HCT116 (cell line): ENCODE results near the gene MYDGF.

ENCODE experiments used
- ATF3 ChIP-seq: IDR thresholded peaks from 2 replicates; pipeline ENCODE4 v1.6.1; 2012
- CEBPB ChIP-seq: IDR thresholded peaks from 2 replicates; pipeline ENCODE4 v1.6.1; 2012; ENCODE audit warnings: low read depth
- POLR2A ChIP-seq: IDR thresholded peaks from 2 replicates; pipeline ENCODE4 v1.7.0; 2011; ENCODE audit warnings: borderline replicate concordance; ENCODE audit not compliant: insufficient read depth, insufficient read length; ENCODE audit errors: extremely low read depth
- RAD21 ChIP-seq: IDR thresholded peaks from 2 replicates; pipeline ENCODE4 v1.6.1; 2012; ENCODE audit warnings: low read depth, mild to moderate bottlenecking
- TF ChIP-seq, protein P1 (sequence below), 3 experiments: fragments of 200-600 bp in 1 of 3; sonication (generic) in 1 of 3; IDR thresholded peaks in 2 of 3; conservative IDR thresholded peaks in 1 of 3; 2 replicates each; pipeline ENCODE4 v1.5.1; 2012 to 2017; ENCODE audit warnings: low read depth in 2 of 3, low read length in 2 of 3, antibody characterized with exemption in 1 of 3, borderline replicate concordance in 1 of 3, control low read depth in 1 of 3, mild to moderate bottlenecking in 1 of 3, mixed read lengths in 1 of 3, mixed run types in 1 of 3, moderate library complexity in 1 of 3; ENCODE audit not compliant: insufficient read depth in 1 of 3

GRCh38 chr19:4699826-4700692, 29.9 kb upstream of the MYDGF start:
- TF ChIP-seq POLR2A: no peak
- no peak for TF ChIP-seq ATF3
- TF ChIP-seq CEBPB: no peak
- TF ChIP-seq, protein P1, sequence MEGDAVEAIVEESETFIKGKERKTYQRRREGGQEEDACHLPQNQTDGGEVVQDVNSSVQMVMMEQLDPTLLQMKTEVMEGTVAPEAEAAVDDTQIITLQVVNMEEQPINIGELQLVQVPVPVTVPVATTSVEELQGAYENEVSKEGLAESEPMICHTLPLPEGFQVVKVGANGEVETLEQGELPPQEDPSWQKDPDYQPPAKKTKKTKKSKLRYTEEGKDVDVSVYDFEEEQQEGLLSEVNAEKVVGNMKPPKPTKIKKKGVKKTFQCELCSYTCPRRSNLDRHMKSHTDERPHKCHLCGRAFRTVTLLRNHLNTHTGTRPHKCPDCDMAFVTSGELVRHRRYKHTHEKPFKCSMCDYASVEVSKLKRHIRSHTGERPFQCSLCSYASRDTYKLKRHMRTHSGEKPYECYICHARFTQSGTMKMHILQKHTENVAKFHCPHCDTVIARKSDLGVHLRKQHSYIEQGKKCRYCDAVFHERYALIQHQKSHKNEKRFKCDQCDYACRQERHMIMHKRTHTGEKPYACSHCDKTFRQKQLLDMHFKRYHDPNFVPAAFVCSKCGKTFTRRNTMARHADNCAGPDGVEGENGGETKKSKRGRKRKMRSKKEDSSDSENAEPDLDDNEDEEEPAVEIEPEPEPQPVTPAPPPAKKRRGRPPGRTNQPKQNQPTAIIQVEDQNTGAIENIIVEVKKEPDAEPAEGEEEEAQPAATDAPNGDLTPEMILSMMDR (IDR thresholded peaks at IDR 0.05 in 2 of 3, conservative IDR thresholded peaks at IDR 0.05 in 1 of 3; ENCODE audit: borderline replicate concordance in 1 of 3, insufficient read depth in 1 of 3, low read depth in 2 of 3, low read length in 2 of 3): no peak
- no peak for TF ChIP-seq RAD21
